Stimulated activated CD4-positive, alpha-beta T cell treated with anti-CD3 and anti-CD28 coated beads, Interleukin-2, amount 100 ng/mL, for 4 hours (primary cell): ENCODE data around the gene GALNT13.

Source experiments
- DNase-seq: peaks from one replicate; pipeline ENCODE4 v3.0.0-alpha.2; 2020; ENCODE audit warnings: low read depth

The GALNT13 gene

GRCh38 chr2:154228566-154229280 lies 357.0 kb downstream of the GALNT13 start:
- DNase-seq = no peak

DNA sequence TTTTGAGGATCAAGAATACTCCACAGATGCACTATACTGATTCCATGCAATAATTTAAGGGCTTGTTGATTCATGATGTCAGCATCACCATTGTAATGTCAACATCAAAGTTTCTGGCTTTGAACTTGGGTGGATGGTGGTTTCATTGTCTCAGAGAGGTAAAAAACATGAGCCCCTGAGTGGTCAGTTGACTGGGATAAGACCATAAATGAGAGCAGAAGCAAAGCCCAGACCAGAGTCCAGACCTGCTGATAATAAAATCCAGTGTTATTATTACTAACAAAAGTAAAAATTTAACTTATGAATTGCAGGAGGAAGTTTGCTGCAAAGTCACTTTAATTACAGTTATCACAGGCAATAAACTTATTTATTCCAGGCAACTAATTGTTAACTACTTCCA lies 358.2 kb downstream of the GALNT13 start:
- DNase-seq = no peak

GRCh38 chr2:154231021-154231420 lies 359.3 kb downstream of the GALNT13 start:
- no peak for DNase-seq

GRCh38 chr2:154233231-154233630 lies 361.5 kb downstream of the GALNT13 start:
- no peak for DNase-seq

GRCh38 chr2:154238252-154238651 lies 366.5 kb downstream of the GALNT13 start:
- no peak for DNase-seq

GRCh38 chr2:154240316-154240715 lies 368.6 kb downstream of the GALNT13 start:
- DNase-seq = no peak

DNA sequence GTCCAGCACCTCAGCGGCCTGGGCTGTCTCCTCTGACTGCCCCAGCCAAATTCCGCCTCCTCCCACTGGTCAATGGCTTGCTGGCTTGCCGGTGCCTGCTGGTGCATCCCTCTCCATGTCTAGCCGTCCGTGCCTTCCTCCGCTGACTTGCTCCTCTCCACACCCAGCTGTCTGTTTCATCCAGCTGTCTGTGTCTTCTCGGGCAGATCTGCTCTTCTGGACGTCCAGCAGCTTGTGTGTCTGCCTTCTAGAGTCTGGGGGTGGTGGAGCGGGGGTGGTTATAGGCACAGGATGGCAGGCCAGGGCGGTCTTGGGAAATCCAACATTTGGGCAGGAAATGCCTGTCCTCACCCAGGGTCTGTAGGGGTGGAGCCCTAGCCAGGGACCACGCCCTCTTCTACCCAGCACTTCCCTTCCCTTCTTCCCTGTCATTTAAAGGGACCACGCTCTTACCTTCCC lies 369.2 kb downstream of the GALNT13 start:
- DNase-seq = no peak

DNA sequence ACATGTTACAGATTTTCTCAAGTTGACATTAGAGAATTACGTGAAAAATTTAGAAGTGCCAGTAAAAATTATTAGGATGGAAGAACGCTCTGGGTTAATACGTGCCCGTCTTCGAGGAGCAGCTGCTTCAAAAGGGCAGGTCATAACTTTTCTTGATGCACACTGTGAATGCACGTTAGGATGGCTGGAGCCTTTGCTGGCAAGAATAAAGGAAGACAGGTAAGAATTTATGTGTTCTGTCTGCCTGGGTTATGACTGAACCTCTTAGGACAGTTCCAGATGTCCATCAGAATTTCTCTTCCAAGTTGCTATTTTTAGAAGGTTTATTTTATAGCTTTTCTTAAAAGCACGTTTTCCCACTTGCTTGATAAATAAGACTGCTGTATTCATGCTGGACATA lies 371.0 kb downstream of the GALNT13 start:
- no peak for DNase-seq

- DNase-seq = no peak
These were observed 372.0 kb downstream of the GALNT13 start for GRCh38 chr2:154243685-154244084.

DNA sequence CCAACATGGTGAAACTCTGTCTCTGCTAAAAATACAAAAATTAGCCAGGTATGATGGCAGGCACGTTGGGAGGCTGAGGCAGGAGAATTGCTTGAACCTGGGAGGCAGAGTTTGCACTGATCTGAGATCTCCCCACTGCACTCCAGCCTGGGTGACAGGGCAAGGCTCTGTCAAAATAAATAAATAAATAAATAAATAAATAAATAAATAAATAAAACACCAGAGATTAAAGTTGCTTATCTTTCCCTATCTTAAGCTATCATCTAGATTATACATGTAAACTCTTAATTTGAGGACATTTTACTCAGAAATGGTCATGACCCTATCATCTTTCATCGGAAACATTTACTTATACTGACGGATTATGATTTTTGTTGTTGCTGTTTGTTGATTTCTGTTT lies 373.2 kb downstream of the GALNT13 start:
- DNase-seq = no peak

- no peak for DNase-seq
These were observed 375.8 kb downstream of the GALNT13 start for GRCh38 chr2:154247503-154247902.

GRCh38 chr2:154256136-154256535 lies 384.4 kb downstream of the GALNT13 start:
- no peak for DNase-seq

GRCh38 chr2:154259030-154259429 lies 387.3 kb downstream of the GALNT13 start:
- DNase-seq = no peak

- DNase-seq = no peak
These were observed 389.8 kb downstream of the GALNT13 start for GRCh38 chr2:154261473-154262027.

DNA sequence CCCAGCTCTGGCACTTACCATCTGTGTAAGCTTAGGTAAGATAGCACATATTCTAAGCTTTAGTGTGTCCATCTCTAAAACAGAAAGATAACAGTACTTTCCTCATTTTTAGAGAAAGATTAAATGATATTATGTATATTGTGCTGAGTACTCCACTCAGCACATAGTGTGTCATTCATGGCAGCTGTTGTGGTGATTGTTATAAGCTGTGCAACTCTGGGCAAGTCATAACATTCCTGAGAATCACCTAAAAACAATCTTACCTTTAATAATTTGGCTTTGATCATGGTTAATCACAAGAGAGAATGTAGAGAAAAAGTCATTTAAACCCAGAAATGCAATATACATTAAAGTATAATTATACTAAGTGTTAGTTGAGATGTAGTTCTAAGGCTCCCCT lies 391.5 kb downstream of the GALNT13 start:
- no peak for DNase-seq

GRCh38 chr2:154264024-154264423 lies 392.3 kb downstream of the GALNT13 start:
- no peak for DNase-seq

GRCh38 chr2:154267983-154268382 lies 396.3 kb downstream of the GALNT13 start:
- DNase-seq = no peak

DNA sequence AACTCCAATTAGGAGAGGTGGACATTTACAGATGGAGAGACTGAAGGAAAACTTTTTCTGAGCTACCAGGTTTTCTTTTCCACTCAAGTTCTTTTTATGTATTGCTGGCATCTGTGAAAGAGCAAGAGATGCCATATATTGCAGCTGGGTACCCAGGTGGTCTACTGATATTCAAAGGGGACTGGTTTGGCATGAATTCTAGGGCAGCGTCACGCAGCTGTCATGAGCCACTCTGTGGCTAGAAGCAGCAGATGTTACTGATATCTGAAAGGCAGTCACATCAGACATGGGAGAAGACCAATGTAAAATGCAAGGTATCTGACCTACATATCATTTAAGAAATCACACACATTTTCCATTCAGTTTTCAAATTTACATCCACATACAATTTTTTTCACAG lies 408.8 kb downstream of the GALNT13 start:
- DNase-seq = no peak

- no peak for DNase-seq
These were observed 418.1 kb downstream of the GALNT13 start for GRCh38 chr2:154289870-154290269.

DNA sequence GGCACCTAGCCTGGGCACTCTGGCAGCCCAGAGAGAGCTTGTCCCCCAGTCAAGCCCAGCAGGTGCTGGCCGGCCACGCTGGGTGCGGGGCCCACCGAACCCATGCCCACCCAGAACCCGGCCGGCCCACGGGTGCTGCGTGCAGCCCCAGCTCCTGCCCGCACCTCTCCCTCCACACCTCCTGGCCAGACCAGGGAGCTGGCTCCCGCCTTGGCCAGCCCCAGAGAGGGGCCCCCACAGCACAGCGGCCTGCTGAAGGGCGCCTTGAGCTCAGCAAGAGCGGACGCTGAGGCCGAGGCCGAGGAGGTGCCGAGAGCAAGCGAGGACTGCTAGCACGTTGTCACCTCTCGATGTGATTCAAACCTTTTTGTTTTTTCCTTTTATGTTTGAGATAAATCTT lies 419.8 kb downstream of the GALNT13 start:
- DNase-seq = no peak

DNA sequence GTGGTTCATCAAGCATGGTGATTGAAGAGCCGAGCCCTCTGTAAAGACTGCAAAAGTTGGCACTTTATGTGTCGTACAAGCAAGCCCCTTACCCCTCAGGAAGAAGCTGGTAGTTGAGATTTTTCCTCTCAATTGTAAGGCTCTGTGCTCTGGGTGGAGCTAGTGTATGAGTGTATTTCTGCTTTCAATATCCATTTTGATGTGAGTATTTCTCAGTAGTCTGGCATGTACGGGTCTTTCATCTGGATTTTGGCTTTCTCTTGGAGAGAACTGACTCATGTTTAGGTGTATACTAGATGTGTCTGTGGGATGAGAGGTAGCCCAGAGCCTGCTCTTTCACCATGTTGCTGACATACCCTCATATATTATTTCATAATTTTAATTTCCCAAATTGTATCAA lies 420.2 kb downstream of the GALNT13 start:
- no peak for DNase-seq

DNA sequence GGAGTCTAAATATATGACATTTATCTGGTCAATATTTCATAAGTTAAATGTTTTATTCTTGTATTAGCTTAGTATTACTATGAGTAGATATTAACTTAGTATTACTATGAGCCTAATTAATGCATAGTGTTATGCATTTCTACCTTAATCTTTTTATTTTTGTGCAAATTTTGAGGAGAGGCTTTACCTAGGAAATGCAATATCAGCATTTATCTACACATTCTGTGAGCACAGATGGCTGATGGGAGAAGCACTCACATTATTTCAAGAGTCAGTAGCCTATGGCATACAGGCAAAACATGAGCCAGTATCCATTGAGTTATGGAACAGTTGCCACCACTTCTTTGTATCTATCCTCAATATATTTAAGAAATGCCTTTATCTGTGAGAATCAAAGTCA lies 422.1 kb downstream of the GALNT13 start:
- DNase-seq = no peak

DNA sequence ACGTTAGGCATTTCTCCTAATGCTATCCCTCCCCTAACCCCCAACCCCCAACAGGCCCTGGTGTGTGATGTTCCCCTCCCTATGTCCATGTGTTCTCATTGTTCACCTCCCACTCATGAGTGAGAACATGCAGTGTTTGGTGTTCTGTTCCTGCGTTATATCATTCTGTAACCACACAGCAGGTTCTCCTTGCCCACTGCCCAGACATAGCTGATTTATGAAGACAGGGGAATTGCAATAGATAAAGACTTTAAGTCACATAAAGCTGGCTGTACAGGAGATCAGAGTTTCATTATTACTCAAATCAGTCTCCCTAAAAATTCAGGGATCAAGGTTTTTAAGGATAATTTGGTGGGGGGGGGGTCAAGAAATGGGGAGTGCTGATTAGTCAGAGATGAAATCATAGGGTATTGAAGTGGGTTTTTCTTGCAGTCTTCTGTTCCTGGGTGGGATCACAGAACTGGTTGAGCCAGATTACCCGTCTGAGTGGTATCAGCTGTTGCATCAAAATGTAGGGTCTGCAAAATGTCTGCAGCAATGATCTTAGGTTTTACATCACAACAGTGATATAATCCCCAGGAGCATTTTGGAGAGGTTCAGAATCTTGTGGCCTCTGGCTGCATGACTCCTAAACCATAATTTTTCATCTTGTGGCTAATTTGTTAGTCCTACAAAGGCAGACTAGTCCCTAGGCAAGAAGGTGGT lies 434.7 kb downstream of the GALNT13 start:
- DNase-seq = no peak
